ENCODE results near the gene PELO. TPM values are rescaled to one million over a fixed set of nuclear protein-coding genes. Genes with fewer than 3 reads are reported as not detected.

Gene PELO
- total RNA-seq, 1 experiment from 2014 or later, result 12.4 TPM

GRCh38 chr5:52760695-52761366 is 26.9 kb upstream of the PELO start:
- no peak overlapping the region for H3K4me3 ChIP-seq (ENCODE audit: low read depth in 2 of 2, low read length in 2 of 2)
- in situ Hi-C loops (cut with HindIII; ENCODE audit: low pct_unique_long_range_greater_than_20kb, low sequenced_read_pairs), result no loop called here
- no peaks in the 10 kb centered on the region for H3K4me1 ChIP-seq (ENCODE audit: control insufficient read depth, insufficient read depth, low read length)
- H3K27ac ChIP-seq (ENCODE audit: low read length), result no peak overlapping the region
- TF ChIP-seq TCF7L2 (IDR thresholded peaks at IDR 0.05; ENCODE audit: low read depth, low read length) (no peak), REST (IDR thresholded peaks at IDR 0.05; ENCODE audit: insufficient read depth in 1 of 2, low read depth in 2 of 2, low read length in 1 of 2) (no peak), SIN3A (IDR thresholded peaks at IDR 0.05; ENCODE audit: borderline replicate concordance, insufficient read depth, low read depth, low read length) (no peak), POLR2AphosphoS5 (IDR thresholded peaks at IDR 0.05; ENCODE audit: low read depth, low read length) (no peak)
- TF ChIP-seq, protein P1, sequence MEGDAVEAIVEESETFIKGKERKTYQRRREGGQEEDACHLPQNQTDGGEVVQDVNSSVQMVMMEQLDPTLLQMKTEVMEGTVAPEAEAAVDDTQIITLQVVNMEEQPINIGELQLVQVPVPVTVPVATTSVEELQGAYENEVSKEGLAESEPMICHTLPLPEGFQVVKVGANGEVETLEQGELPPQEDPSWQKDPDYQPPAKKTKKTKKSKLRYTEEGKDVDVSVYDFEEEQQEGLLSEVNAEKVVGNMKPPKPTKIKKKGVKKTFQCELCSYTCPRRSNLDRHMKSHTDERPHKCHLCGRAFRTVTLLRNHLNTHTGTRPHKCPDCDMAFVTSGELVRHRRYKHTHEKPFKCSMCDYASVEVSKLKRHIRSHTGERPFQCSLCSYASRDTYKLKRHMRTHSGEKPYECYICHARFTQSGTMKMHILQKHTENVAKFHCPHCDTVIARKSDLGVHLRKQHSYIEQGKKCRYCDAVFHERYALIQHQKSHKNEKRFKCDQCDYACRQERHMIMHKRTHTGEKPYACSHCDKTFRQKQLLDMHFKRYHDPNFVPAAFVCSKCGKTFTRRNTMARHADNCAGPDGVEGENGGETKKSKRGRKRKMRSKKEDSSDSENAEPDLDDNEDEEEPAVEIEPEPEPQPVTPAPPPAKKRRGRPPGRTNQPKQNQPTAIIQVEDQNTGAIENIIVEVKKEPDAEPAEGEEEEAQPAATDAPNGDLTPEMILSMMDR (IDR thresholded peaks at IDR 0.05), result no peak
- DNase-seq (ENCODE audit: low read depth, low spot score) (no peak), ATAC-seq (no peak)
- H3K9me3 ChIP-seq (ENCODE audit: control insufficient read depth, insufficient read depth, low read depth, low read length), result no peaks in the 10 kb centered on the region
- no TSS peak for BruUV-seq (replicated peaks)
- intact Hi-C loops (cut with micrococcal nuclease; ENCODE audit: unreplicated experiment), result no loop called here
- no peaks in the 10 kb centered on the region for H3K36me3 ChIP-seq (ENCODE audit: control insufficient read depth, insufficient read depth, low read length)
- ChIA-PET POLR2A (no interaction called here), CTCF (no interaction called here)
- no peaks in the 10 kb centered on the region for H3K27me3 ChIP-seq (ENCODE audit: control insufficient read depth, insufficient read depth, low read length)

DNA sequence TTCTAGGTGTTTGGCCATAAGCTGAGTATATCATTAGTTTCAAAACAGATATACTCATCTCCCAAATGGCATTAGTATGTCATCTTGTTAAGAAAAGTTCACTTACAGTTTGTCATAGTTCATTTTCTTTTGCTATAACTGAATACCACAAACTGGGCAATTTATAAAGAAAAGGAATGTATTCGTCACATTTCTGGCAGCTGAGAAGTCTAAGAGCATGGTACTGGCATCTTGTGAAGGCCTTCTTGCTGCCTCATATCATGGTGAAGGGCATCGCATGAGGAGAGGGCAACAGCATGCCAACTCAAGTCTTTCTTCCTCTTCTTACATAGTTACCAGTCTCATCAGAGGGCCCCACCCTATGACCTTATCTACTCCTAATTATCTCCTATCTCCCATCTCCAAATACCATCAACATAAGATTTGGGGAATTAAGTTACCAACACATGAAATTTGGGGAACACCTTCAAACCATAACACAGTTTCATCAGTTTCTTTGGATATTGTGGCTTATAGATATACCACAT is 20.4 kb upstream of the PELO start:
- POLR2A ChIA-PET, result no interaction called here
- ATAC-seq, result no peak
- no peak overlapping the region for H3K27ac ChIP-seq (ENCODE audit: low read length)
- H3K9me3 ChIP-seq (ENCODE audit: control insufficient read depth, insufficient read depth, low read depth, low read length), result no peaks in the 10 kb centered on the region
- TF ChIP-seq POLR2AphosphoS5 (IDR thresholded peaks at IDR 0.05; ENCODE audit: low read depth, low read length) (no peak), SIN3A (IDR thresholded peaks at IDR 0.05; ENCODE audit: borderline replicate concordance, insufficient read depth, low read depth, low read length) (no peak), REST (IDR thresholded peaks at IDR 0.05; ENCODE audit: insufficient read depth in 1 of 2, low read depth in 2 of 2, low read length in 1 of 2) (no peak)
- DNase-seq (ENCODE audit: low read depth, low spot score), result no peak
- no peaks in the 10 kb centered on the region for H3K4me1 ChIP-seq (ENCODE audit: control insufficient read depth, insufficient read depth, low read length)
- in situ Hi-C loops (cut with HindIII; ENCODE audit: low pct_unique_long_range_greater_than_20kb, low sequenced_read_pairs) (no loop called here), intact Hi-C loops (cut with micrococcal nuclease; ENCODE audit: unreplicated experiment) (no loop called here)
- BruUV-seq (replicated peaks), result no TSS peak
- CTCF ChIA-PET, result interaction anchor here (0.6 kb wide), 1 partner anchor 181 kb away, joined by 3 read pairs; no protein-coding TSS in a partner anchor
- no peak overlapping the region for H3K4me3 ChIP-seq (ENCODE audit: low read depth in 2 of 2, low read length in 2 of 2)
- no peaks in the 10 kb centered on the region for H3K36me3 ChIP-seq (ENCODE audit: control insufficient read depth, insufficient read depth, low read length)
- 0 out of 2 replicates have a peak, but pooled peaks cover under 1% of the 10 kb centered on the region for H3K27me3 ChIP-seq (ENCODE audit: control insufficient read depth, insufficient read depth, low read length)
